Fibroblast of pulmonary artery (primary cell): Measurements from ENCODE around the gene UBIAD1.

Experiments
- DNase-seq: peaks from one replicate; pipeline ENCODE4 v3.0.0-alpha.2; 2010; ENCODE audit warnings: low read depth
- H3K4me3 ChIP-seq: replicated peaks from 2 replicates; pipeline ENCODE4 v1.5.1; 2011; ENCODE audit warnings: low read depth, mild to moderate bottlenecking, control low read depth, low read length, moderate library complexity
- TF ChIP-seq, protein P1 (sequence below): IDR thresholded peaks from 2 replicates; pipeline ENCODE4 v1.5.1; 2011; ENCODE audit warnings: mild to moderate bottlenecking, control low read depth, low read length, inconsistent platforms; ENCODE audit errors: missing control alignments

The UBIAD1 gene

GRCh38 chr1:11245248-11245647, 27.8 kb upstream of the UBIAD1 start:
- TF ChIP-seq, protein P1, sequence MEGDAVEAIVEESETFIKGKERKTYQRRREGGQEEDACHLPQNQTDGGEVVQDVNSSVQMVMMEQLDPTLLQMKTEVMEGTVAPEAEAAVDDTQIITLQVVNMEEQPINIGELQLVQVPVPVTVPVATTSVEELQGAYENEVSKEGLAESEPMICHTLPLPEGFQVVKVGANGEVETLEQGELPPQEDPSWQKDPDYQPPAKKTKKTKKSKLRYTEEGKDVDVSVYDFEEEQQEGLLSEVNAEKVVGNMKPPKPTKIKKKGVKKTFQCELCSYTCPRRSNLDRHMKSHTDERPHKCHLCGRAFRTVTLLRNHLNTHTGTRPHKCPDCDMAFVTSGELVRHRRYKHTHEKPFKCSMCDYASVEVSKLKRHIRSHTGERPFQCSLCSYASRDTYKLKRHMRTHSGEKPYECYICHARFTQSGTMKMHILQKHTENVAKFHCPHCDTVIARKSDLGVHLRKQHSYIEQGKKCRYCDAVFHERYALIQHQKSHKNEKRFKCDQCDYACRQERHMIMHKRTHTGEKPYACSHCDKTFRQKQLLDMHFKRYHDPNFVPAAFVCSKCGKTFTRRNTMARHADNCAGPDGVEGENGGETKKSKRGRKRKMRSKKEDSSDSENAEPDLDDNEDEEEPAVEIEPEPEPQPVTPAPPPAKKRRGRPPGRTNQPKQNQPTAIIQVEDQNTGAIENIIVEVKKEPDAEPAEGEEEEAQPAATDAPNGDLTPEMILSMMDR, result no peak
- H3K4me3 ChIP-seq, result no peak overlapping the region
- no peak for DNase-seq

- no peak for DNase-seq
Measured at GRCh38 chr1:11245904-11246719, 26.9 kb upstream of the UBIAD1 start.

DNA sequence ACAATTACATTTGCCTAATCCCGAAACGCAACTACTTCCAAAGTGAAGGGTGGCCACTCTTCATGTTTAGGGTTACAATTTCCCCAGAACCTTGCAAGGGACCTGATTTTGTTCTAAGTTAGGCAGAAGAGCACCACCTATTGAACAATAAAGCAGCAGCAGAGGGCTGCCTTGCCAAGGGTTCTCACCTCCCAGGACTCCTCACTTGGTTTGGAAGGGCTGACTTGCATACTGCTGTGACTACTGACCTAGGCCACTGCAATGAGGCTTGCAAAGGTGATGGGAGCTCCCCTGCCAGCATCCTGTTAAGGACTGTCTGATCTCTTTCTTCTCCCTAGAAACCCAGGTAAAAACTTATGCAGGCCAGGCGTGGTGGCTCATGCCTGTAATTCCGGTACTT, 24.8 kb upstream of the UBIAD1 start:
- no peak for DNase-seq
- TF ChIP-seq, protein P1, result no peak
- H3K4me3 ChIP-seq, result no peak overlapping the region

More at GRCh38 chr1:11245904-11246719, 26.9 kb upstream of the UBIAD1 start:
- no peak overlapping the region for H3K4me3 ChIP-seq
- TF ChIP-seq, protein P1, result no peak

- no peak overlapping the region for H3K4me3 ChIP-seq
- no peak for DNase-seq
- TF ChIP-seq, protein P1, result no peak
Measured at GRCh38 chr1:11252538-11252937, 20.5 kb upstream of the UBIAD1 start.

- no peak overlapping the region for H3K4me3 ChIP-seq
- no peak for DNase-seq
- TF ChIP-seq, protein P1, result no peak
Measured at GRCh38 chr1:11253226-11253625, 19.8 kb upstream of the UBIAD1 start.

DNA sequence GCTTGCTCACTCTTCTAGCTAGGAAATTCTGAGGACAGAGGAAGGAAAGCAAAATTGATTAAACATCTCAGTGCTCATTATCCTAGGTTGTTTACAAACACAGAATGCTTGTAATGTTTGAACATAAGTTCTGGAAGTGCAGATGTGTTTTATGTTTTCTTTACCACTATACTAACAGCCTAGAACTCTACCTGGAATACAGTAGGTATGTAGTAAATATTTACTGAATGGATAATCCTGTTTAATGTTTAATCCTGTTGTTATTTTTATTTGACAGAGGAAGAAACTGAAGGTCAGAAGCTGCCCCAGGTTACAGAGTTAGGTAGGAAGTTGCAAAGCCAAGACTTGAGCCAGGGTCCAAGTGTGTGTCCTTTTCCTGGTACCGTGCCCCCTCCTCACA, 16.7 kb upstream of the UBIAD1 start:
- DNase-seq, result no peak
- TF ChIP-seq, protein P1, result no peak
- no peak overlapping the region for H3K4me3 ChIP-seq
